Vagina (tissue), 2 donors: ENCODE results near the gene LSM6. TPM values are rescaled to one million over a fixed set of nuclear protein-coding genes. Genes with fewer than 3 reads are reported as not detected.

Experiments
- DNase-seq, 2 donors: peaks; one replicate each; pipeline ENCODE4 v3.0.0-alpha.2; 2017; ENCODE audit errors: extremely low spot score in 2 of 2
- H3K27ac ChIP-seq: fragments of 200-600 bp; sonication (generic); one replicate; pipeline ENCODE4 v1.5.1; 2019
- H3K27me3 ChIP-seq: fragments of 200-600 bp; sonication (generic); one replicate; pipeline ENCODE4 v1.5.1; 2019
- H3K36me3 ChIP-seq, 2 donors: fragments of 200-600 bp; sonication (generic); one replicate each; pipeline ENCODE4 v1.5.1; 2017 to 2019
- H3K4me1 ChIP-seq: fragments of 200-600 bp; sonication (generic); one replicate; pipeline ENCODE4 v1.5.1; 2019
- H3K4me3 ChIP-seq, 2 donors: fragments of 200-600 bp; sonication (generic); 1 replicate in 1 of 2; 2 replicates in 1 of 2; pipeline ENCODE4 v1.5.1; 2016 to 2019
- H3K9me3 ChIP-seq: fragments of 200-600 bp; sonication (generic); one replicate; pipeline ENCODE4 v1.5.1; 2019
- POLR2A ChIP-seq, 2 donors: fragments of 450-650 bp; IDR thresholded peaks; one replicate each; pipeline ENCODE4 v1.6.1; 2017; ENCODE audit warnings: antibody characterized with exemption in 2 of 2, mild to moderate bottlenecking in 2 of 2, moderate library complexity in 2 of 2
- POLR2AphosphoS5 ChIP-seq, 2 donors: sonication (generic); formaldehyde crosslinking; IDR thresholded peaks; one replicate each; pipeline ENCODE4 v1.9.0; 2017; ENCODE audit warnings: antibody characterized with exemption in 2 of 2, mild to moderate bottlenecking in 2 of 2, low read depth in 1 of 2; ENCODE audit not compliant: insufficient read depth in 1 of 2
- intact Hi-C: fragments of 100-400 bp; cut with DNase I; formaldehyde crosslinking; loops from one replicate; pipeline ENCODE4 v1.15.1; 2023
- total RNA-seq: library from RNA; depleted of rRNA; stranded (reverse); fragments of >200 nt; gene quantifications from one replicate; pipeline ENCODE4 v1.2.3, GENCODE V29; 2016
- TF ChIP-seq, protein P1 (sequence below), 3 experiments: fragments of 450-650 bp in 2 of 3; fragments of 200-600 bp in 1 of 3; sonication (generic) in 1 of 3; IDR thresholded peaks; one replicate each; pipeline ENCODE4 v1.5.1; 2017 to 2019; ENCODE audit warnings: antibody characterized with exemption in 3 of 3, mild to moderate bottlenecking in 2 of 3, moderate library complexity in 2 of 3

Gene LSM6
- total RNA-seq, 1 donor from 2014 or later, result 13.3 TPM

GRCh38 chr4:146212781-146213180 is 37.3 kb downstream of the LSM6 start:
- Histone ChIP-seq H3K27ac (no peak overlapping the region), H3K27me3 (no peaks in the 10 kb centered on the region), H3K9me3 (no peaks in the 10 kb centered on the region), H3K4me3 (no peak overlapping the region), H3K4me1 (no peaks in the 10 kb centered on the region), H3K36me3 (no peaks in the 10 kb centered on the region)
- TF ChIP-seq POLR2AphosphoS5 (IDR thresholded peaks at IDR 0.05; ENCODE audit: insufficient read depth in 1 of 2, low read depth in 1 of 2) (no peak), POLR2A (IDR thresholded peaks at IDR 0.05) (no peak)
- TF ChIP-seq, protein P1, sequence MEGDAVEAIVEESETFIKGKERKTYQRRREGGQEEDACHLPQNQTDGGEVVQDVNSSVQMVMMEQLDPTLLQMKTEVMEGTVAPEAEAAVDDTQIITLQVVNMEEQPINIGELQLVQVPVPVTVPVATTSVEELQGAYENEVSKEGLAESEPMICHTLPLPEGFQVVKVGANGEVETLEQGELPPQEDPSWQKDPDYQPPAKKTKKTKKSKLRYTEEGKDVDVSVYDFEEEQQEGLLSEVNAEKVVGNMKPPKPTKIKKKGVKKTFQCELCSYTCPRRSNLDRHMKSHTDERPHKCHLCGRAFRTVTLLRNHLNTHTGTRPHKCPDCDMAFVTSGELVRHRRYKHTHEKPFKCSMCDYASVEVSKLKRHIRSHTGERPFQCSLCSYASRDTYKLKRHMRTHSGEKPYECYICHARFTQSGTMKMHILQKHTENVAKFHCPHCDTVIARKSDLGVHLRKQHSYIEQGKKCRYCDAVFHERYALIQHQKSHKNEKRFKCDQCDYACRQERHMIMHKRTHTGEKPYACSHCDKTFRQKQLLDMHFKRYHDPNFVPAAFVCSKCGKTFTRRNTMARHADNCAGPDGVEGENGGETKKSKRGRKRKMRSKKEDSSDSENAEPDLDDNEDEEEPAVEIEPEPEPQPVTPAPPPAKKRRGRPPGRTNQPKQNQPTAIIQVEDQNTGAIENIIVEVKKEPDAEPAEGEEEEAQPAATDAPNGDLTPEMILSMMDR (IDR thresholded peaks at IDR 0.05), result no peak
- intact Hi-C loops, result no loop called here
- no peak for DNase-seq

DNA sequence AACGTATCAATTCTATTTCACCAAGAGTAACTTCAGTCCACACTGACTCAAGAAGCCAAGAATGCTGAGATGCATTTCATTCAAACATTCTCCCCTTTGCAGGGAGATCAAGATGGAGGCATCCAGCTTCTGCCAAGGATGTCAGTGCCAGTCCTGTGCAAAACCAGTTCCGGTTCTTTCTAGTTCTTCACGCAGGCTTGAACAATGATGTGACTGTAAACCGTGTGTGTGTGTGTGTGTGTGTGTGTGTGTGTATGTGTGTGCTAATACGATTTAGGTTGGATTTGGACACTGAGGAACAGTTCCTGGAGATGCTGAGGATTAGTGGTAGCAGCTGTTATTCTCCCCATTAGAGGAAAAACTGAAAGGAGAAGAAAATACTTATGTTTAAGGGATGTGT is 38.7 kb downstream of the LSM6 start, which contains the start of gene REELD1:
Gene REELD1 (plus strand): TSS at position 301 of the 400 bp plus-strand sequence. CDS start 2,415 bp downstream, outside the sequence.
- no peaks in the 10 kb centered on the region for H3K27me3 ChIP-seq
- H3K36me3 ChIP-seq, result no peaks in the 10 kb centered on the region
- intact Hi-C loops, result no loop called here
- H3K27ac ChIP-seq, result no peak within 1 kb of the TSS
- no peak for TF ChIP-seq POLR2AphosphoS5 (IDR thresholded peaks at IDR 0.05; ENCODE audit: insufficient read depth in 1 of 2, low read depth in 1 of 2)
- no peaks in the 10 kb centered on the region for H3K9me3 ChIP-seq
- no peak within 1 kb of the TSS for H3K4me3 ChIP-seq
- no peaks in the 10 kb centered on the region for H3K4me1 ChIP-seq
- no peak for DNase-seq

DNA sequence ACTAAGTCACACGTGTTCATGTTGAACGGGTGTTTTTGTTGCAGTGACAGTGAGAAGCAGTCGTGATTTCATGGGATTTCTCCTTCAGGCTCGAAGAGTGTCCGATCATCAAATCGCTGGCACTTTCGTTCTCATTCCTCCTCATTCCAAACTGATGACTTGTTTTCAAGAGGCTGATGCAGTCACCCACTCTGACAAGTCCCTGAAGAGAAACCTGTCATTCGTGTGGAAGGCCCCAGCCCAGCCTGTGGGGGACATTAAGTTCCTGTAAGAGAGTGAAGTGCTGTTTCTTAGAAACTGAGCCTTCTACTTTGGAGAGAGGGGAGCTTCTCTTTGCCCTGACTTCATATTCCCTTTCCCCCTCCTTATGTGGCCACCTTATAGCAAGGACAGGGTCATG is 46.8 kb downstream of the LSM6 start:
- Histone ChIP-seq H3K27ac (no peak overlapping the region), H3K9me3 (no peaks in the 10 kb centered on the region), H3K36me3 (no peaks in the 10 kb centered on the region), H3K27me3 (no peaks in the 10 kb centered on the region), H3K4me3 (no peak overlapping the region), H3K4me1 (no peaks in the 10 kb centered on the region)
- no peak for TF ChIP-seq POLR2A (IDR thresholded peaks at IDR 0.05)
- TF ChIP-seq, protein P1 (IDR thresholded peaks at IDR 0.05), result no peak
- TF ChIP-seq POLR2AphosphoS5 (IDR thresholded peaks at IDR 0.05; ENCODE audit: insufficient read depth in 1 of 2, low read depth in 1 of 2), result no peak
- DNase-seq, result no peak
- intact Hi-C loops, result no loop called here

DNA sequence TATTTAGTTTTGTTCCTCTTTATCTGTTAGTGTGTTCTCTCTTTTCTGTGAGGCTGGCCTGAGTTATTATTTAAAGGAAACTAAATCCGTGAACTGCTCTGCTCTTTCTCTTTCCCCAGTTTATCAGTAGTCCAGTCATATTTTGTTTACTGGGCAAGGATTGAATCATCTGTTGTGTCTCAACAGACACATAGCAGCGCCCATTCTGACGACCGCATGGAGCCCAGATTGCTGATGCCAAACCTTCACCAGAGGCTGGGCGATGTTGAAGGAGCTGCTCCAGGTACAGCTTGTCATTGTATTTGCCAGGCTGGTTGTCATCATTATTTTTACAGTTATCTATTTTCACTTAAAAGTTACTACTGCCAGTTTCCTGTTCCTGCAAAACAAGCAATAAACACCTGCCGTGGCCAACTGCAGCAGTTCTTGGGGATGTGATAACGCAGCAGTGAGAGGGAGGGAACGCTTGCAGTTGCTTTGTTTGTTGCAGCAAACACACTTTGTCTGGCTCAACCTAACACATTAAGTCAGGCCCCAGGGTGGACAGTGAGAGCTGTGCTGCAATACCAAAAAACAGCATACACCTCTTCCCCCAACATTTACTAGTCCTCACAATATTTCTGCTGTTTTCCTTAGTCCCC is 48.9 kb downstream of the LSM6 start:
- H3K36me3 ChIP-seq, result no peaks in the 10 kb centered on the region
- TF ChIP-seq, protein P1 (IDR thresholded peaks at IDR 0.05), result no peak
- no peak for TF ChIP-seq POLR2AphosphoS5 (IDR thresholded peaks at IDR 0.05; ENCODE audit: insufficient read depth in 1 of 2, low read depth in 1 of 2)
- TF ChIP-seq POLR2A (IDR thresholded peaks at IDR 0.05), result no peak
- no peak for DNase-seq

GRCh38 chr4:146229406-146229805 is 53.9 kb downstream of the LSM6 start:
- no peak for TF ChIP-seq POLR2AphosphoS5 (IDR thresholded peaks at IDR 0.05; ENCODE audit: insufficient read depth in 1 of 2, low read depth in 1 of 2)
- TF ChIP-seq, protein P1 (IDR thresholded peaks at IDR 0.05), result no peak
- no peak for TF ChIP-seq POLR2A (IDR thresholded peaks at IDR 0.05)

More for the DNA sequence above, 48.9 kb downstream of the LSM6 start:
- intact Hi-C loops, result no loop called here
- Histone ChIP-seq H3K4me1 (no peaks in the 10 kb centered on the region), H3K4me3 (no peak overlapping the region), H3K9me3 (no peaks in the 10 kb centered on the region), H3K27ac (no peak overlapping the region), H3K27me3 (no peaks in the 10 kb centered on the region)

More at GRCh38 chr4:146229406-146229805, 53.9 kb downstream of the LSM6 start:
- H3K27ac ChIP-seq, result no peak overlapping the region
- intact Hi-C loops, result no loop called here
- H3K27me3 ChIP-seq, result no peaks in the 10 kb centered on the region
- no peak overlapping the region for H3K4me3 ChIP-seq
- DNase-seq, result no peak
- no peaks in the 10 kb centered on the region for H3K9me3 ChIP-seq
- no peaks in the 10 kb centered on the region for H3K36me3 ChIP-seq
- H3K4me1 ChIP-seq, result no peaks in the 10 kb centered on the region
